Osteocyte (in vitro differentiated cells): ENCODE data around the gene HLCS. TPM values are rescaled to one million over a fixed set of nuclear protein-coding genes. Genes with fewer than 3 reads are reported as not detected.

Experiments used
- DNase-seq: peaks from one replicate; pipeline ENCODE4 v3.0.0; 2021; ENCODE audit warnings: mixed read lengths; ENCODE audit not compliant: unreplicated experiment; ENCODE audit errors: extremely low spot score
- H3K27ac Mint-ChIP-seq: one replicate; pipeline ENCODE4 v1.8.0; 2021; ENCODE audit warnings: mild to moderate bottlenecking, mixed read lengths; ENCODE audit not compliant: unreplicated experiment
- H3K27me3 Mint-ChIP-seq: one replicate; pipeline ENCODE4 v1.8.0; 2021; ENCODE audit warnings: mixed read lengths; ENCODE audit not compliant: unreplicated experiment
- H3K36me3 Mint-ChIP-seq: one replicate; pipeline ENCODE4 v1.8.0; 2021; ENCODE audit warnings: mixed read lengths; ENCODE audit not compliant: unreplicated experiment
- H3K4me1 Mint-ChIP-seq: one replicate; pipeline ENCODE4 v1.8.0; 2021; ENCODE audit warnings: mixed read lengths; ENCODE audit not compliant: unreplicated experiment
- H3K4me3 Mint-ChIP-seq: one replicate; pipeline ENCODE4 v1.8.0; 2021; ENCODE audit warnings: mild to moderate bottlenecking, moderate library complexity, mixed read lengths; ENCODE audit not compliant: unreplicated experiment
- H3K9me3 Mint-ChIP-seq: one replicate; pipeline ENCODE4 v1.8.0; 2021; ENCODE audit warnings: mixed read lengths; ENCODE audit not compliant: unreplicated experiment
- CTCF ChIP-seq: fragments of 200-600 bp; sonication (generic); IDR thresholded peaks from 2 replicates; pipeline ENCODE4 v1.5.0; 2021; ENCODE audit warnings: antibody characterized with exemption, mild to moderate bottlenecking, moderate library complexity
- total RNA-seq: library from RNA; stranded (reverse); gene quantifications from 2 replicates; pipeline ENCODE4 v1.2.1, GENCODE V29; 2021

Gene HLCS
- total RNA-seq, 1 donor from 2014 or later = 26.7 TPM

- H3K9me3 Mint-ChIP-seq = no peaks in the 10 kb centered on the region
- DNase-seq = no peak
Observed at GRCh38 chr21:36769051-36769839, 197.2 kb downstream of the HLCS start.

DNA sequence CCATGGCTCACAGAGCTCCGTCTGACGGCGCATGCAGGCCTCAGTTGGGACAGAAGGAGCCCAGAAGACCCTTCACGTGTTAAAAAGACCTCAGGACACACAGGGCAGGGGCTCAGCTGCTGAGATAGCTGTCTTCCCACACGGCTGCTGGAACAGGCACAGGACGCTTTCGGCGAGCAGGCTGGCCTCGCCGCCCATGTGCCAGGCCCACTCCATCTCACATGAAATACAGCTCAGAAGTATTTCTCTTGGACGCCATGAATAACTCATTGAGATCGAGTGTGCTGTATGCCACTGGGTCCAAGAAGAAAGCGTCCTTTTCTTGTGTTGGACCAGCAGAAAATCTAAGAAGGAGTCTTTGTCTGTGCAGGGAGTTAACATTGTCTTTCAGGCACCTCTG, 198.0 kb downstream of the HLCS start:
- TF ChIP-seq CTCF = no peak
- no peaks in the 10 kb centered on the region for H3K27me3 Mint-ChIP-seq
- H3K4me1 Mint-ChIP-seq = peaks cover 7% of the 10 kb centered on the region
- no peaks in the 10 kb centered on the region for H3K9me3 Mint-ChIP-seq
- H3K4me3 Mint-ChIP-seq = no peak overlapping the region
- DNase-seq = no peak
- no peak overlapping the region for H3K27ac Mint-ChIP-seq
- H3K36me3 Mint-ChIP-seq = peaks cover 5% of the 10 kb centered on the region

More at GRCh38 chr21:36769051-36769839, 197.2 kb downstream of the HLCS start:
- H3K36me3 Mint-ChIP-seq = no peaks in the 10 kb centered on the region
- TF ChIP-seq CTCF = no peak
- no peak overlapping the region for H3K4me3 Mint-ChIP-seq
- no peaks in the 10 kb centered on the region for H3K27me3 Mint-ChIP-seq
- H3K4me1 Mint-ChIP-seq = peaks cover 14% of the 10 kb centered on the region
- H3K27ac Mint-ChIP-seq = no peak overlapping the region

GRCh38 chr21:36767096-36767495, 199.4 kb downstream of the HLCS start:
- Mint-ChIP-seq H3K36me3 (peaks cover 5% of the 10 kb centered on the region), H3K27ac (no peak overlapping the region), H3K4me3 (no peak overlapping the region), H3K27me3 (no peaks in the 10 kb centered on the region), H3K4me1 (no peaks in the 10 kb centered on the region), H3K9me3 (no peaks in the 10 kb centered on the region)
- no peak for DNase-seq
- no peak for TF ChIP-seq CTCF

DNA sequence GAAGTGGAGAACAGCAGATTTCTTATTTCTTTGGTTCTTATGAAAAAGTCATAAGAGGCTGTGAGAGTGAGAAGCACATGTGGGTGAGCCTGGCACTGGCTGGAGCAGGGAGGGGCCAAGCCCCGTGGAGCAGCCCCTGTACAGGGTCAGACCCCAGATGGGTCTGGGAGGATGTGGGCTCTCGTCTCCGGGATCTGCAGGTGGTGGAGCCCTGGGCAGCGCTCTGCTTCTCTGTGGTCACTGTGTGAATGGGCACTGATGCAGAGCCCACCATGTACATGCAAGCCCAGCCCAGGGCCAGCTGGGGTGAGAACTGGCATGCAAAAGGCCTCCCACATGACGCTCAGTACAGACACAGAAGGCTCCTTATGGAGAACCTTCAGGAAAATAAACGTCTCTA, 200.0 kb downstream of the HLCS start:
- Mint-ChIP-seq H3K36me3 (peaks cover 5% of the 10 kb centered on the region), H3K27me3 (no peaks in the 10 kb centered on the region), H3K4me1 (no peaks in the 10 kb centered on the region), H3K27ac (no peak overlapping the region), H3K4me3 (no peak overlapping the region), H3K9me3 (no peaks in the 10 kb centered on the region)
- DNase-seq = no peak
- no peak for TF ChIP-seq CTCF

- peaks cover 8% of the 10 kb centered on the region for H3K36me3 Mint-ChIP-seq
- no peaks in the 10 kb centered on the region for H3K9me3 Mint-ChIP-seq
- TF ChIP-seq CTCF = no peak
- H3K4me1 Mint-ChIP-seq = no peaks in the 10 kb centered on the region
- H3K27me3 Mint-ChIP-seq = no peaks in the 10 kb centered on the region
- H3K4me3 Mint-ChIP-seq = no peak overlapping the region
- DNase-seq = no peak
- H3K27ac Mint-ChIP-seq = no peak overlapping the region
Observed at GRCh38 chr21:36765229-36765628, 201.2 kb downstream of the HLCS start.
